Measurements from ENCODE around the gene ZNF521.

The ZNF521 gene

DNA sequence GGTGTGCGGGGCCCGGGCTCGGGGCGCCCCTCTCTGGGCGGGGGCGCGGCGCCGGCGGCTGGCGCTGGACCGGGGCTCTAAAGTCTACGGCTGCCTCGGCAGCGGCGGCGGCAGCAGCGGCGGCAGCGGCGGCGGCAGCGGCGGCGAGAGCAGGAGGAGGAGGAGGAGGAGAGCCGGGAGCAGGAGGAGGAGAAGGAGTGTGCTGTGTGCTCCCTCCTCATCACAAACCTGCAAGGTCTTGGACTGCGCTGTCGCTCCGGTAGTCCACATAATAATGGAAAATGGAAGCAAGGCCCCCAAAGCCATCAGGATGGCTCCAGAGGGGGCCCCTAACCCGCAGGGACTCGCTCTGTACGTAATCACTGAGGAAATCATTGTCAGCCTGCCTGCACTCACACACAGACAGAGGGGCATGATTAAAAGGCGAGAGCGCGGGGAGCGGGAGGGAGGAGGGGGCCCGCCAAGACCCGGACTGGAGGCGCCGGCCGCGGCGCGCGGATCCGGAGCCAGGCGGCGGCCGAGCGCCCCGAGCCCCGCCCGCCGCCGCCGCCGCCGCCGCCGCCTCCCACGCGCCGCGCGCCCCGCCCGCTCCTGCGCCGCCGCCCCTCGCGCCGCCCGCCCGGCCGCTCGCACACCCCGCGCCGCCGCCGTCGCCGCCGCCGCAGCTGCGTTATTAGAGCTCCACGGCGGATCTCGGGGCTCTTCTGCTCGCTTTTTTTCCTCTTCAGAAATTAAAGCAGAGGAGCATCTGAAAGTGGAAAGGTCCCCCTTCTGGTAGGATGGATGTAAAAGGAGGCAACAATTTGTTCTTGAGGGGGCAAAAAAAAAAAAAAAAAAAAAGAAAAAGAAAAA is at the start of gene ZNF521:
Gene ZNF521 (minus strand): TSS at position 390 of the 852 bp plus-strand sequence. CDS start 1,220 bp downstream, outside the sequence.
- DNase-seq = peak; percentile 88

DNA sequence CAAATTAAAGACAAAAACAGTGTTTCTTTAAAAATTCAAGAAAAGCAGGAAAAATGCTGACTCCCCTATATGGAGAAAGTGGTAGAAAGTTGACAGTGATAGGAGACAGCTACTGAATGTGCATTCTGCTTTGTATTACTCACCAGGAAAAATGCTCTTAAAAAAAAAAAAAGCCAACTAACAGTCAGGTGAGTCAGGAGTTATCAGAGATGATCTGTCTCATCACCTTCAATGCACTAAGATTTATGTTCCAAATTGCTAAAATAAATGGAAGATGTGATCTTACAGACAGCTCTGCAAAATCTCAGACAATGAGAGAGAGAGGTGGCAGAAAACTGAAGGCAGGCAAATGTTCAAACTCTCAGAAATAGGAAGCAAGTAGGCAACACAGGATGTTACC is 47.6 kb upstream of the ZNF521 start:
- no peak for DNase-seq

DNA sequence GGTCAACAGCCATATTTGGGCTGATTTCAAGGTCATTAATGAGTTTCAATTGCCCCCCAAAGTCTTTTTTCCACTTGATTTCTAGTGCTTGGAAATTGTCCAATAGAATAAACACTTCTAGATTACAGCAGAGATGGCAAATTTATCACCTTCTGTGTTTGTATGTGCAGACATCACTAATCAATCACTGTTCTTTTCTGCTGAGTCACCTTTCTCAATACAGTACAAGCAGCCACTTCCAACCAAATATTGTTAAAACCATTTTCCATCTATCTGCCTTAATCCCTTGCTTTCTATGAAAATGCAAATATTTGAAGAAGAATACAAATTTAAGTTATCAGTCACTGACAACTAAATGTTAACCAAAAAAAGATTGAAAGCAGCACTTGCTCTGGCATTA is 40.2 kb upstream of the ZNF521 start:
- DNase-seq = no peak

DNA sequence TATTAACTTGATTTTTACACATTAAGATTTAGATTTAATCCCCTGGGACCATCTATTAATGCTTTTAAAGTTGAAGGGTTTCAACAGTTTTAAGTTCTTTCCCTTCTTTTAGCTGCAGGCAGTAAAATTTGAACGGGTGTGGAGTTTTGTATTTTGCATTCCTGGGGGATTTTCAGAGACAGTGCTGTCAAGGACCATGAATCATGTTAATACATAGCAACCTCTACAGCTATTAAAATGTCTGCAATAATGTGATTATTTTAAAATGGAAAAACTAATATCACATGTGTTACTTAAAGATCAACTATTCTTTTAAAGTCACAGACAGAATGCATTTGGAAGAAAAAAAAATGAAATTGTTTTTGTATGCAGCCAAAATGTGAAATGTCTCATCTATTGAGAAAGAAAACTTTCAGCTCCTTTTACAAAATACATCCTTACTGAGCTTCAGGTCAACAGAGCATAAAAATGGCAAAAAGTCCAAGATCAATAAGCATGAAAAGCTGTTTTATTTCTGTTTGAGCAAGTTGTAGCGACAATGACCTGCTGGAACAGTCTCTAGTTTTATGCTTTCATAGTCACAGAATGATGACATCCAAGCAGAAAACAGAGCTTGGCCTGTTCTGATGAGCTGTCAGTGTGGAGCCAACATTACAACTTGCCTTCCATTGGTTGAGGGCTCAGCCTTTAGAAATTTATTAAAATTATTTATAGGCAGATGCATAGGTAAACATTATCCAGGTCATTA is 21.6 kb upstream of the ZNF521 start:
- no peak for DNase-seq

DNA sequence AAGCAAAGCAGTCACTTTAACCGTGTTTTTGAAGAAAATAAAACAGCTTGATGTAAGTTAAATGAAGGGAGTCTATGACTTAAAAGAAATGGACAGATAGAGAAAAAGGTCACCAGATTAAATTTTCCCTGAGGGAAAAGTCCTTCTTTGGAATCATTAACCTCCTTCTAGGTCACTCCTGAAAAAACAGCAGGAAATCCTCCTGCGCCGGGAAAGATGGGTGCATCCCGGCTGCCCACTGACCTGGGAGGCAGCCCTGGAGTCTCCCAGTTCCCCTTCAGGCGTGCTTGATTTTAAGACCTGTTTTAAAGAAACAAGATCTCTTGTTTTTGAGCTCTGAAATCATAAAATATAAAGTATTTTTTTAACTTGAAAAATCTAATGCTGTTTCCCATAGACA is 18.4 kb upstream of the ZNF521 start:
- DNase-seq = no peak

DNA sequence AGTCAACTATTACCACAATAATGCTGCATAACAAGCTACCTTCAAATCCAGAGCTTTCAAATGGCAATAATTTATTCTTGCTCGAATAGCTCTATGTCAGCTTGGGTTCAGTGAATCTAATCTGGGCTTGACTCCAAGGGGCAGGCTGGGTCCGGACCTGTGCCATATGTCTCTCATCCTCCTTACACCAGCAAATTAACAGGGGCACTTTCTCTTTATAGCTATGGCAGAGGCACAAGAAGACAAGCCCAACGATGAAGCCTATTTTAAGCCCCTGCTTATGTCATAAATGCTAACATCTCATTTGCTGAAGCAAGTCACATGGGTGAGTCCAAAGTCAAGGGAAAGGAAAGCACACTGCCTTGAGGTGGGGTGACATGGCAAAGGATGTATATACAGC is 13.3 kb upstream of the ZNF521 start:
- no peak for DNase-seq

DNA sequence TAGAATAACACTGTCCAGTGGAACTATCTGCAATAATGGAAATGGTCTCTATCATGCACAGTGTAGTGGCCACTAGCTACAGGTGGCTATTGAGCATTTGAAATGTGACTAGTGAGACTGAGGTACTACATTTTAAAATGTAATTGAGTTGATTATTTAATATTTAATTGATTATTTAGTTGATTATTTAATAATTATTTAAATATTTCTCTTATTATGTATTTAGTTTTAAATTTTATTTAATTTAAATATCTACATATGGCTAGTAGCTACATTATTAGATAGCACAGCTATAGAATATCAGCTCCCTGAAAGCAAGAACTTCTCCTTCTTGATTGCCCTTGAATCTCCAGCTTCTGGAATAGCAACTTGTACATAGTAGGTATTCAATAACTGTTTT is 12.8 kb upstream of the ZNF521 start:
- DNase-seq = no peak

DNA sequence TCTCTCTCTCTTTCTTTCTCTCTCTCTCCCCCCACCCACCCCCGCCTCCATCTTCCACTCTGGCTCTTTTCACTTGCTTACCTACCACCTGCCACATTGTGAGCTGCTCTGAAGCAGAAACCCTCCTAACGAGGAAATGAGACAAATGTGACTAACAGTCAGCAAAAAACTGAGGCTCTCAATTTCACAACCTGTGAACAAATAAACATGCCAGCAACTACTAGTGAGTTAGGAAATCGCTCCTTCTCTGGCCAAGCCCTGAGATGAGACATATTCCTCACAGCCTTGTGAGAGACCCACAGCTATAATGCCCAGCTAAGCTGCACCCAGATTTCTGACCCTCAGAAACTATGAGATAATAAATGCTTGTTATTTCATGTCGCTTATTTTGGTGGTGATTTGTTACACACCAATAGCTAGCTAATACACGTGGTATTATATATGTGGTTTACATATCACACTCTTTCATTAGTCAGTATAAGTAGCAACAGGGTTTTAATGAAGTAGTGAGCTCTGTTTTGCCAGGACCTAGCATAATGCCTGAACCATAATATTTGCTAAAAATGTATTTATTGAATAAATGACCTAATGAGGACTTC is 8.4 kb upstream of the ZNF521 start:
- no peak for DNase-seq

DNA sequence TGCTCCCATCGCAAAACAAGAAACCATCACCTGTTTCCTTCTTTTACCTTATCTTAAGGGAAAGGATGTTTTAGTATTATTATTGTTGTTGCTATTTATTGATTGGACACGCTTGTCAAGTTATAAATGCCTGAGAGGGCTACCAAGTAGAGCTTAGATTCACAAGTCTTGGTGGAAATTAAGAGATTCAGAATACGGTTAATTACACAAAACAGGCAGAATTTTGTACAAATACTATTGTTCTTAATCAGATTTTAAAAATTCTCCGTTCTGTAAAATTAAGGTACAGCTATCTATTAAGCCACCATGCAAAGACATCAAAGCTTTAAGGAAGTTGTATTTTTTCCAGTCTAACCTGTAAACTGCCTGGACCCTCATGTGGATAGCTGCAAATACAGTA is 1.1 kb upstream of the ZNF521 start:
- no peak for DNase-seq

DNA sequence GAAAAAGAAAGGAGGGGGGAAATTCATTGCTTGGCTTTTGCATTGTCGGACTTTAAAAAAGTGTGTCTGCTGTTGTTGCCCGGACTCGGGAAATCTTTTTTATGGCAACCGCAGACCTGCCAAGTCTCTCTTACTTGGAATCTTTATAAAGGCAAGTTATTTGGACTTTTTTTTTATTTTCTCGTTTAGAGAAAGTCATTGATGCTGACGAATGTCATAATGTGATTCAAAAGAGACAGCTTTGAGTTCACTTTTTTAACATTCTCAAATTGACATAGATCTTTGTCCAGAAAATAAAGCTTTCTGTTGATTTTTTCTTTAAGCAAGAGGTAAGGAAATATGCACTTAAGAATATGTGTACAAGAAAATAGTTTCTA is 651 bp upstream of the ZNF521 start:
- DNase-seq = no peak

DNA sequence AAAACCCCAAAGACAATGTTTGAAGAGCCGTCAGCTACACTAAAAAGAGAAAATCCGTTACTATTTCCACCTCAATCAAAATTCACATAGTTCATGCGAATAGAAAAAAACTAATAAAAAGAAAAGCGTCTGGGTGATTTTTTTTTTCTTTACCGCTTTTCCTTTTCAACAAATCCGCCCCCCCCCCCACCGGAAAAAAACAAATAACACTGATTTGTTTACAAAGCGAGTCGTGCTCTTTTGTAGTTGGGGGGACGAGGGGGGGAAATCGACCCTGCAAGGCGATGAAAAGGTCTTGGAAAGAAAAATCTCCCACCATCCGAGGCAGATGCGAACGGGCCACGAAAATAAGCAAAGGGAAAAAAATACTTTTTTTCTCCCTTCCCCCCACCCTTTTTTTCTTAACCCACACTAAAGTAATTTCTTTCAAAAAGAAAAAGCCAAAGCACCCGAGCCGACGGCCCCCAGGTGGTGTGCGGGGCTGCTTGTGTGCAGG is 638 bp downstream of the ZNF521 start:
- no peak for DNase-seq

DNA sequence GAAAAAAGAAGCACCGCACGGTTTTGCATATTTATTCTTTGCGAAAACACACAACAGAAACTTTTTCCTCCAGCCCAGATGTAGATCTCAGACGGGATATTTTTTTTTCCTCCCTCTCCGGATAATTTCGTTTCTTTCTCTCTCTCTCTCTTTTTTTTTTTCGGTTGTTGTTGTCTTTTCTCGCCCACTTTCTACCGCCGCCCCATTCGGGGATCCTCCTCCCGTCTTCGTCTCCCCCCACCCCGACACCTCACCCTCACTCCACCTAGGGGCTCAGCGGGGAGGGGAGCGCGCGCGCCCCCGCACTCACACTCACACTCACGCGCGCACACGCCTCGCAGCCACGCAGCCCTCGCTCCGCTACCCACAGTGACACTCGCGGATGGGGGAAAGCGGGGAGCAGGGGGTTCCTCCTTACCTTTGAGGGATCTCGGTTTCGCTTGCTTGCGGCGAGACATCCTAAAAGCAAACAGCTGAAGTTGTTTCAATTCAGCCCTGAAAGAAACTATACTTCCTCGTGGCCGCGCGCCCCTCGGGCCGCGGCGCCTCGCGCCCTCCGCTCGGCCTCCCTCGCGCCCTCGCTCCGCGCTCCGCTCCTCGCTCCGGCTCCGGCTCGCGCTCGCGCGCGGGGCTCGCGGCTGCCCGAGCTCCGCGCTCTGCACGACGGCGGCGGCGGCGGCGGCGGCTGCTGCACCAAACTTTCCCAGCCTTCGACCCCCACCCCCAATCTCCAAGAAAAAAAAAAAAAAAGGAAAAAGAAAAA is 1.3 kb downstream of the ZNF521 start:
- peak; percentile 71 for DNase-seq

DNA sequence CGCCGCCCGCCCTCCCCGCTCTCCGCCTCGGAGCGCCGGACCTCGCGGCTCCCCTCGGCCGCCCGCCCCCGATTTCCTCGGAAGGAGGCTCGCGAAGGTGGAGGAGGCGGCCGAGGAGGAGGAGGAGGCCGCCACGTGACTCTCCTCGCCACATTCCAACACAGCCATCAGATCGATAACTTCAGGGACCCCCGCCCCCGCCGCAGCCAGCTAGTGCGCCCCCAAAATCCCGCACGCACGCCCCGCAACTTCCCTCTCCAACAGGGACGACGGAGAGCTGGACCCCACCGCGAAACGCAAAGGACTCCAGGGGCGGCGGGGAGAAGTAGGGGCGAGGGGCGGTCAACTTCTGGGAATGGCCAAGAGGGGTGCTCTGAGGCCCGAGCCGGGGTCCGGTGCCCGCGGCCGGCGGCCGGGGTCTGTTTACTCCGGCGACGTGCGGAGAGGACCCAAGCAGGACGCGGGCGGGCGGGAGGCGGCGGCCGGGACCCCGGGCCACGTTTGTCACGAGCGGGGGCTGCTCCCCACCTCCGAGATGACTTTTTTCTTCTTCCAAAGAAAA is 2.0 kb downstream of the ZNF521 start:
- peak; percentile 42 for DNase-seq

DNA sequence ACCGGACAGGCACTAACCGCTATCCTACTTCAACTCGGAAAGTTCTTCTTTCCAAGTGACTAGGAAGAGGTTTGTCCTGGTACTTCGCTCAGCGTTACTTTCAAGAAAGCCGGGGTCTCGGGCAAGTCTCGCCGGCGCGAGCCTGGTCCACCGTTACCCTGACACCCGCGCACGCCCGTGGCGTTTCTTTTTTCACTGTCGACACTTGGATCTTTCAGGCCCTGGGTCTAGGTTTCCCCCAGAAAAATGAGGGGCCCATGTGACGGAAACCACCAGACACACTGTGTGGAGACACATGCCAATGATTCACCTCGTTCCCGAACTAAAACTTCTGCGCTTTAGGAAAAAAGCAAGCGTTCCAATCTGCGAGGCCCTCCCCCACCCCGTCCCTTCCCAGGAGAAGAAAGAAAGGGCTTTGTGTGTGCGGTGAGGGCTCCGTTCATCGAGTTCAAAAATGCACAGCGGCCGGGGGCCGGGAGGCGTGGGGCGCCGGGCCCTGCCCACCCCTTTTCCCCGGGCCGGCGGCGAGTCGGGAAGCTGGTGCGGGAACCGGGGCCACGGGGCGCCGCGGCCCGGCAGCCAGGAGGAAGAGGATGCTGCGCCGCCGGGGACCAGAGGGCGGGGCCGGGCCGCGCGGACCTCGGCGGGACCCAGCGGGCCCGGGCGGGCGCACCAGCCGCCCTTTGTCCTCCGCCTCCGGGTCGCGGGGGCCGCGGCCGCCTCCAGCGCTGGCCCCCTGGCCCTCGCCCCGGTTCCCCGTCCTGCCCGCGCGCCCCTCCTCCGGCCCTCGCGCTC is 2.6 kb downstream of the ZNF521 start:
- DNase-seq = peak; percentile 65

DNA sequence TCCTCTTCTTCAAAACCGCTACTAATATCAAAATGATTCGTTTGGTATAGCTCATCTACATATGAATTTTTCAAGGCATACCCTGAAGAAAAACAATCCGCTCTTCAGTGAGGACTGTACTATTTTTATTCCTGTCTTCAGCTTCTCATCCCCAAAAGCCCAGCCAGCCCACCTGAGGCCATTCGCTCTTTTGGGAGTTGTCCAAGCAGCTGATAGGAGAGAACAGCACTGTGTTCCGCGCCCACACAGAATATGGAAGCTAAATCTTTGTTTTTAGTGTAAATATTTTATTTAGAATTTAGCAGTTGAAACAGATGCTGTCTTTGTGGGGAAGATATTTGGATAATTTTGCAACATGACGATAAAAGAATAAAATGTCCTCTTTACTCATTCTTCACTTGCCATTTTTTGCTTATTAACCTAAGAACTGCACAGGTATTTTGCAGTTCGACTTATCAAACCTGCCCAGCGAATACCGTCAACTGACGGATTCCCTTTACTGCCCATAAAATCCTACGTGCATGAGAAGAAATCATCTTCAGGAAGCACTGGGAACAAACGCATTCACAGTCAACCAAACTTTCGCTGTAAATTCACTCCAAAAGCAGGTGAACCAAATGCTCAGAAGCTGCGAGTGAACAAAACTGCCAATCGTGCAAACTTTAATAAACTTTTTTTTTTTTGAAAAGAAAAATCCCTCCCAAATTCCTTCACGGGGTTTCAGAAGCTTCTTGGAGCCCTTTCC is 3.4 kb downstream of the ZNF521 start:
- DNase-seq = no peak

DNA sequence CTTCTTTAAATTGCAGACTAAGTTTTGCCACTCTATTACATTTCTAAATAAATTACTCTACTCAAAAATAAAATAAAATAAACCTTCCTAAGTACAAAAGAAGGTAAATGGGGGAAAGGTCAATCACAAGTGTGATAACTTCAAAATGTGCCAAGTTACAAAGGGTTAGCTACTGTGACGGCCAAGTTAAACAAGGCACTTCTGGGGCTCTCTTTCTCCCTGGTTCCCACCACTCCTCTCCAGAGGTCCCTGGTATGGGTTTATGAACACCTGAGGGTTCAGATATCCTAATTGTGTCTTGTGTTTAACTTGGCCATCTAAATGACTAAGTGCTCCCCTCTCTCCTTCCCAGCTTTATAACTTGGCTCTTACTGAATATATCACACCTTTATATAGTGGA is 5.4 kb downstream of the ZNF521 start:
- DNase-seq = no peak

DNA sequence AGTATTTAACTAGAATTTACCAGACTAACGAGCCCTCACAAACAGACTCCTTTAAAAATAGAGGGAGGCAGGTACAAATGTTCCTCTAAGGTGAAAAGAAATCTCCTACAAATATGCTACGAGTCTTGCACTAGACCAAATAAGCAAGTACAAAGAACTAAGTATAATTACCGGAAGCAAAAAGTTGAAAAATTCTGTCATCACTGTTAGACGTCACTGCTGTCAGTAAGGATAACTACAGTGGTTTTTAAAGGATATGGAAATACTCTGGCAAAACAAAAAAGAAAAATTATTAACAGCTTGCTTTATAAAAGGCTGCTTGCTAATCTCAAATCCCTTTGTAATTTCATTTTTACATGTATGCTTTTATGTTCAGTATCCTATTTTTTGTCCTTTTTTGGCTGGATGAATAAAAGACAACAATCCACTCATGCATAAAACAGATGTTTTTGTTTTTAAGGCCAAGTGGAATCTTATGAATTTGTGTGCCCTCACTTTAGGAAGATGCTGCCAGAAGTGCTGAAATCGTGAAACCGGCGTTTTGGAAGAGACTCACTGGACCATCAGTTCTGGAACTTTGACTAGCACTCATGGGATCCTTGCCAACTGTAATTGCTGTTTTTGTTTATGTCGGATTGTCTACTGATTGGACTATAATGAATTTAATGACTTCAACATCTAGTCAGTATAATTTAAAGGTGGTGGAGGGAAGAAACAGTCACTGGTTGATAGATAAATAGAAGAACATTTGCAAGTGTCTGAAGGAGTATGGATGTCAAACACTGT is 6.7 kb downstream of the ZNF521 start:
- DNase-seq = no peak

DNA sequence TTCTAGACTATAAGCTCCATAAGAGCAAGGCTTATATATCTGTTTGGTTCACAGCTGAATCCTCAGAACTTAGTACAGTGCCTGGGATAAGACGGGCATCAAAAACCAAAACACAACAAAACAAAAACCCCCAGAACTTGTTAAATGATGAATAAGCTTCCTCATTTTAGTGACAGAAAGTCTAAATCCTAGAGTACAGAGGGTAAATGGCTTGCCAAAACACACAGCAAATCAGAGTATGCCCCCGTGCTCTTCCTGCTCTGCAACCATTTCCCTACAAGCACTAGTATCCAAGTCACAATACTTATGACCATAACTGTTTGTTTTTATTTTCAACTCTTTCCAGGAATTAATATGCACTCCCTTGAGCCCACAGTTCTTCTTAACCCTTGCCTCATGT is 10.1 kb downstream of the ZNF521 start:
- DNase-seq = no peak

DNA sequence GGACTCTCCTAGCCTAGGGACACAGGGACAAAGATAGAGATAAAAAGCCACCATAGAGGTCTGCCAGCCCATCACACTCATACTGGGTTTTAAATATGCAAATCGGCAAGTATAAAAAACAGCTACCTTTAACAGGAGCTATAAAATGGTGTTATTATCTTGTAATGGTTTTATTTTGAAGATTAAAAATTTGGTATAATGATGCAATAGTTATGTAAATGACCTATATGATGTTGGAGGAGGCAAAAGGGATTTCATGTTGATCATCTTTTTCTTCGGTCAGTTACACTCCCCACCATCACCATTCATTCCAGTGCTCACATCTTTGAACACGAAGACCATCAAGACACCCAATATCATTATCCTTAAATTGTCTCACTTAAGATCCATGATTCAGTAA is 11.2 kb downstream of the ZNF521 start:
- DNase-seq = no peak

DNA sequence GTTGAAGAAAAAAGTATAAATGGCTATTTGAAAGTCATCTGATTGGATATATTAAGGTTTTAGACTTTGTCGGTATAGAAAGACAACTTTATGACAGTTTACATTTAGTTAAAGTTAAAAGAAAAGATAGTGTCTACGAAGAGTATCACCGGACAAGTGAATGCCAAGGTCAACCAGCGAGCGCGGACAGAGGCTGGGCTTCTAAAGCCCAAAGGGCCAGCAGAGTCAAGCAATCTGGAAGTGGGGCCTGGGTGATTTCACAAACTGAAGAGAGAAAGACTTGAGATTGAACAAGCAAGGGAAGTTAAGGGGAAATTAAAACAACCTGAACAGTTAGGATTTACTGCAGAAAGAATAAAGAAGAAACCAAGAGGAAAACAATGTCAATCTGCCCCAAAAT is 16.3 kb downstream of the ZNF521 start:
- DNase-seq = no peak

All from GDM1 (cell line).